Stimulated activated CD4-positive, alpha-beta T cell treated with anti-CD3 and anti-CD28 coated beads, TNF-alpha, amount 100 ng/mL, for 4 hours (primary cell): ENCODE data around the gene CPVL.

Source experiments
- DNase-seq, 3 experiments: peaks; one replicate each; pipeline ENCODE4 v3.0.0-alpha.2; 2020; ENCODE audit warnings: low read depth in 3 of 3

Gene CPVL

DNA sequence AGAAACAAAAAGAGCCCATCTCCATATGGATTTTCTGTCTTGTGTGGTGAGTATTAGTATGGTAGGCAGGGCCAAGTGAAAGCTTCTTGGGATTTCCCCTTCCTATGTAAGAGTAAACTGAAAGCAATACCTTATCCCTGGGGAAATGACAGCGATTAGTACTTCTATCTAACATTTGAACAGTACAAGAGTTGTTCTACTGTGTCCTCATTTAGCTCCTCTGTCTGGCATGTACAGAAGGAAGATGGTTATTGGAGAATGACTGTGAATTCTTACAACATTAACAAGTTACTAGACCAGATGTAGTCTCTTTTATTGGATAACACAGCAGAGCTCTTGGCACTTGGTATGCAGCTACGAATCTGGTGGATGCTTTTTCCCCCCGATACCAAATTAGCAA is 170.3 kb downstream of the CPVL start:
- no peak for DNase-seq

GRCh38 chr7:28973591-28973990 is 172.7 kb downstream of the CPVL start:
- no peak for DNase-seq

GRCh38 chr7:28964056-28964455 is 182.3 kb downstream of the CPVL start:
- no peak for DNase-seq

GRCh38 chr7:28961972-28962371 is 184.4 kb downstream of the CPVL start:
- no peak for DNase-seq

GRCh38 chr7:28960071-28960840 is 186.1 kb downstream of the CPVL start:
- no peak for DNase-seq

DNA sequence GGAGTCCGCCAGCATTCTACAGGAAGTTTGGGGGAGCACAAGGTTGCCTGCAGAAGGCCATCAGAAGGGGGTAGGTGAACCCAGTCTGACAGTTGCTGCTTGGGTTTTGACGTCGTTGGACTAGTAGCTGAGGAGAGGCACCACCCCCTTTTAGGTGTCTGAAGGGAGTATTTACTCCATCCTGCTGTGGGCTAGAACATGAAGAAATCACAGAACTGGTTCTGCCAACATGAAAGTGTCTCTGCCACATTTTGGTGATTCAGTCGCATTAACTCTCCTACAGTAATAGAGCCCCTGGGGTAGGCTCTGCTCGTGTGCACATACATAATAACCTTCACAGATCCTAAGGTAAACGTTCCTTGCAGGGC is 187.4 kb downstream of the CPVL start:
- DNase-seq, result no peak

DNA sequence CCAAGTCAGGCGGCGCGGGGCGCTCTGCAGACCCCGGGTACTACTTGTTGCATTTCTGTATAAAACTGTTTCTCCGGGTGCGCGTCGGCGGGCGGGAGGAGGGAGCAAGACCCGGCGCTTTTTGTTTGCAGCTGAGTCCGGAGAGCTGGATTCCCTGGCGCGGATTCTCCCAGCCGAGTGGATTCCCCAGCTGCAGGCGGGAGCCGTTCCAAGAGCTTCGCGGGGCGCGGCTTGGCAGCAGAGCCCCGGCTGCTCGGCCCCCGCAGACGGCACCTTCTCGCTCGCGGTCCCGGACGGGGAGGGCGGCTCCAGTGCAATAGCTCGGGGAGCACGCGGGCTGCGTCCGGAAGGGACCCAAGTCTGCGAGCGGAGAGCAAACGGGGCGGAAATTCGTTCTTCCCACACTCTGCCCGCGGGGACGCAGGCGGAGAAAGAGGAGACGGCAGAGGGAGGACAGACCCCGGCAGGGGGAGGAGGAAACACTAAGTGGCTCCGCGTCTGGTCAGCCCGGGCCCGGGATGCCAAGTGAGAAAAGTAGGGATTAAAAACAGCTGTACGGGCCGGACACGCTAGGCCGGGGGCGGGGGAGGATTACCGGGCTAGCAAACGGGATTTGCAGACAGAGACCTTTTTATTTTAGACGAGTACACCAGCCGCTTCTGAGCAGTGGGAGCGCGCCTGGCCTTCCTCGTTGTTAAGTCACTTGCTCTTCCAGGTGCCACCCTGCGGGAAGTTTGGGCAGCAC is 187.9 kb downstream of the CPVL start, which contains the start of gene TRIL:
Gene TRIL, minus strand, starts transcription at position 96 of the 745 bp plus-strand sequence. CDS start 284 bp downstream, outside the sequence.
- no peak for DNase-seq

DNA sequence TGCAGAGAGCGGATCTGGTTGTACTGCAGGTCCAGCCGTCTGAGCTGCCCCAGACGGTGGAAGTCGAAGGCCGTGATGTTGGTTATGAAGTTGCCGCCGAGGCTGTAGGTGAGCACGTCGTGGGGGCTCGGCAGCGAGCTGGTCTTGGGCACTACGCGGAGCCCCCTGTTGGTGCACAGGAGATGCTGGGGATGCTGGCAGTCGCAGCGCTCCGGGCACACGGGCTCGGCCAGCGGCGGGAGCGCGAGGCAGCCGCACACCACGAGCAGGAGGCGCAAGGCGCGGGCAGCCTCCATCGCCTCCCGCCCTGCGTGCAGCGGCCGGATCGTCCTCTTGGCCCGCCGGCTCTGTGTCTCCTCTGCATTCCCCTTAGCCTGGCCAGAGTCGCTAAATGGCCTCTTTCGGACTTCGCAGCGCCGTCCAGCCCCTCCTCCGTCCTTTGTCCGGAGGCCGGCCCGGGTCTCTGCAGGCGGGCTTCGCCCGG is 188.5 kb downstream of the CPVL start:
- no peak for DNase-seq

DNA sequence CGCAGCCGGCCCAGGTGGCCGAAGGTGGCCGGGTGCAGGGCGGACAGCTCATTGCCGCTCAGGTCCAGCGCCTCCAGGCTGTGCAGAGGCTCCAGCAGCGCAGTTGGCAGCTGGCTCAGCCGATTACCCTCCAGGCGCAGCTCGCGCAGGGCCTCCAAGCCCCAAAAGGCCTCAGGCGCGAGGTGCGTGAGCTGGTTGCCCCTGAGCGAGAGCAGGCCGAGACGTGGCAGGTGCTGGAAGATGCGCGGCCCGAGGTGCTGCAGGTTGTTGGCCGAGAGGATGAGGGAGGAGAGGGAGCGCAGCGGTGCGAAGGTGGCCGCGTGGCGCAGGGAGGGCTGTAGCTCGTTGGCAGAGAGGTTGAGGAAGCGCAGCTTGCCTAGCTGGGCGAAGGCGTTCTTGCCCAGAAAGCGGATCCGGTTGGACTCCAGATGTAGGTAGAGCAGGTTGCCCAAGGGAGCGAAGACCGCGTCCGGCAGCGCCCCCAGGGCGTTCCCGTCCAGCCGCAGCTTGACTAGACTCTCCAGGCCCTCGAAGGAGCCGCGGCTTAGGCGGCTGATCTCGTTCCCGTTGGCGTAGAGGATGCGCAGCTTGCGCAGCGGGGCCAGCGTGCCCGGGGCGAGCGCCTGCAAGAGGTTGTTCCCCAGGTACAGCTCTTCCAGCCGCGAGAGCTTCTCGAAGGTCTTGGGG is 189.1 kb downstream of the CPVL start:
- no peak for DNase-seq

GRCh38 chr7:28956608-28957063 is 189.7 kb downstream of the CPVL start:
- DNase-seq, result no peak

GRCh38 chr7:28955718-28956607 is 190.4 kb downstream of the CPVL start:
- DNase-seq, result no peak

- DNase-seq, result no peak
These were observed 191.0 kb downstream of the CPVL start for GRCh38 chr7:28955356-28955717.

GRCh38 chr7:28954946-28955345 is 191.4 kb downstream of the CPVL start:
- no peak for DNase-seq

GRCh38 chr7:28954471-28954870 is 191.9 kb downstream of the CPVL start:
- DNase-seq, result no peak

GRCh38 chr7:28953633-28954032 is 192.7 kb downstream of the CPVL start:
- no peak for DNase-seq
